ENCODE data around the gene PLEKHD1. TPM values are rescaled to one million over a fixed set of nuclear protein-coding genes. Genes with fewer than 3 reads are reported as not detected.
"Not testable (repeated sequence)": the region's sequence is repeated elsewhere in the genome, so short reads cannot be mapped to it uniquely, and the experiment has no call there.

PLEKHD1 gene
- total RNA-seq, 2 experiments from 2014 or later = 0.47 to 0.63 TPM

- no peaks in the 10 kb centered on the region for H3K4me1 ChIP-seq (ENCODE audit: insufficient read depth, low read length)
- H3K4me3 ChIP-seq (ENCODE audit: low read length) = no peak overlapping the region
- ATAC-seq (ENCODE audit: poor library complexity) = no peak
- no peak for DNase-seq
- no peak overlapping the region for H3K27ac ChIP-seq (ENCODE audit: low read depth in 1 of 2, low read length in 2 of 2)
- intact Hi-C loops (cut with DNase I, micrococcal nuclease) = no loop called here
- no peaks in the 10 kb centered on the region for H3K9me3 ChIP-seq (ENCODE audit: control insufficient read depth in 1 of 2, insufficient read depth in 1 of 2, low read length in 2 of 2)
- no peak overlapping the region for H3K27ac Mint-ChIP-seq
- ChIA-PET CTCF (no interaction called here), POLR2A (no interaction called here)
- peaks cover 4% of the 10 kb centered on the region for H3K27me3 Mint-ChIP-seq
- peaks cover 0 to 3% of the 10 kb centered on the region in 2 experiments for H3K27me3 ChIP-seq (ENCODE audit: control insufficient read depth in 1 of 2, insufficient read depth in 2 of 2, low read length in 2 of 2)
- H3K4me3 Mint-ChIP-seq = no peak overlapping the region
- no peak for TF ChIP-seq CTCF (IDR thresholded peaks at IDR 0.05)
- H3K36me3 ChIP-seq (ENCODE audit: insufficient read depth, low read length) = no peaks in the 10 kb centered on the region
- H3K4me1 Mint-ChIP-seq (ENCODE audit: low read depth) = no peaks in the 10 kb centered on the region
- no peaks in the 10 kb centered on the region for H3K9me3 Mint-ChIP-seq
- H3K36me3 Mint-ChIP-seq (ENCODE audit: low read depth) = no peaks in the 10 kb centered on the region
These were observed 9.3 kb downstream of the PLEKHD1 start for GRCh38 chr14:69493791-69494190.

- POLR2A ChIA-PET = no interaction called here
- H3K4me3 Mint-ChIP-seq = no peak overlapping the region
- Histone ChIP-seq H3K9me3 (ENCODE audit: control insufficient read depth in 1 of 2, insufficient read depth in 1 of 2, low read length in 2 of 2) (no peaks in the 10 kb centered on the region), H3K4me1 (ENCODE audit: insufficient read depth, low read length) (no peaks in the 10 kb centered on the region), H3K27me3 (ENCODE audit: control insufficient read depth in 1 of 2, insufficient read depth in 2 of 2, low read length in 2 of 2) (peaks cover 0 to 6% of the 10 kb centered on the region in 2 experiments), H3K27ac (ENCODE audit: low read depth in 1 of 2, low read length in 2 of 2) (no peak overlapping the region), H3K36me3 (ENCODE audit: insufficient read depth, low read length) (no peaks in the 10 kb centered on the region), H3K4me3 (ENCODE audit: low read length) (no peak overlapping the region)
- no peaks in the 10 kb centered on the region for H3K4me1 Mint-ChIP-seq (ENCODE audit: low read depth)
- no peaks in the 10 kb centered on the region for H3K36me3 Mint-ChIP-seq (ENCODE audit: low read depth)
- H3K9me3 Mint-ChIP-seq = no peaks in the 10 kb centered on the region
- TF ChIP-seq CTCF (IDR thresholded peaks at IDR 0.05) = no peak
- no peak for ATAC-seq (ENCODE audit: poor library complexity)
- DNase-seq = no peak
- H3K27me3 Mint-ChIP-seq = peaks cover 6% of the 10 kb centered on the region
- CTCF ChIA-PET = no interaction called here
- intact Hi-C loops (cut with DNase I, micrococcal nuclease) = no loop called here
- H3K27ac Mint-ChIP-seq = no peak overlapping the region
These were observed 10.9 kb downstream of the PLEKHD1 start for GRCh38 chr14:69495341-69495921.

GRCh38 chr14:69497866-69498265 is 13.3 kb downstream of the PLEKHD1 start:
- H3K9me3 ChIP-seq (ENCODE audit: control insufficient read depth in 1 of 2, insufficient read depth in 1 of 2, low read length in 2 of 2); H3K27ac Mint-ChIP-seq; H3K4me1 ChIP-seq (ENCODE audit: insufficient read depth, low read length); H3K36me3 ChIP-seq (ENCODE audit: insufficient read depth, low read length); H3K27me3 Mint-ChIP-seq; H3K4me3 ChIP-seq (ENCODE audit: low read length); CTCF ChIA-PET; H3K27me3 ChIP-seq (ENCODE audit: control insufficient read depth in 1 of 2, insufficient read depth in 2 of 2, low read length in 2 of 2); DNase-seq; H3K4me3 Mint-ChIP-seq; H3K36me3 Mint-ChIP-seq (ENCODE audit: low read depth); H3K9me3 Mint-ChIP-seq; ATAC-seq (ENCODE audit: poor library complexity); H3K27ac ChIP-seq (ENCODE audit: low read depth in 1 of 2, low read length in 2 of 2); H3K4me1 Mint-ChIP-seq (ENCODE audit: low read depth); POLR2A ChIA-PET; intact Hi-C loops (cut with DNase I, micrococcal nuclease): not testable (repeated sequence)

- H3K27ac Mint-ChIP-seq; intact Hi-C loops (cut with DNase I, micrococcal nuclease); H3K4me1 Mint-ChIP-seq (ENCODE audit: low read depth); H3K36me3 Mint-ChIP-seq (ENCODE audit: low read depth); H3K27ac ChIP-seq (ENCODE audit: low read depth in 1 of 2, low read length in 2 of 2); CTCF ChIA-PET; H3K9me3 ChIP-seq (ENCODE audit: control insufficient read depth in 1 of 2, insufficient read depth in 1 of 2, low read length in 2 of 2); H3K27me3 ChIP-seq (ENCODE audit: control insufficient read depth in 1 of 2, insufficient read depth in 2 of 2, low read length in 2 of 2); H3K9me3 Mint-ChIP-seq; POLR2A ChIA-PET; DNase-seq; H3K27me3 Mint-ChIP-seq; H3K4me3 Mint-ChIP-seq; H3K4me1 ChIP-seq (ENCODE audit: insufficient read depth, low read length); H3K36me3 ChIP-seq (ENCODE audit: insufficient read depth, low read length); H3K4me3 ChIP-seq (ENCODE audit: low read length); ATAC-seq (ENCODE audit: poor library complexity): not testable (repeated sequence)
These were observed 13.8 kb downstream of the PLEKHD1 start for GRCh38 chr14:69498286-69498685.
